ENCODE measurements around the gene DSG4. TPM values are rescaled to one million over a fixed set of nuclear protein-coding genes. Genes with fewer than 3 reads are reported as not detected.

DSG4 gene
- total and polyA plus RNA-seq, 2 of the 4 experiments (the other 2 are of a cell fraction) = not detected

DNA sequence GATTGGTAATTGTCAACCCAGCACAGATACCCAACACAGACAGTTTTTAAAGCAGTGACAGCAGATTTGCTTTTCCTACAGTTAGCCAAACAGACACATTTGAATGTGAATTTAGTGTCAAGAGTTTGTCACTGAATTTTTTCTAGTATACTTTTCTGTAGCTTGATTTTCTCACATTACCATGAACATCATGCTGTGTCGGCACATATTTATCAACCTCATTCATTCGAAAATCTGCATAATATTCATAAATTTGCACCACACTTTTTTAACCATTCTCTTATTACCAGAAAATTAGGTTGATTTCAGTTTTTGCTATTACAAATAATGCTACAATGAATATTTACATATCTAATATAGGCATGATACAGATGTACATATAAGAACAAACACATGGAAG is 43.9 kb downstream of the DSG4 start:
- no CpG with 5 or more reads among the region's 2 CpGs for WGBS, 2 experiments (ENCODE audit: extremely low coverage in 2 of 2, insufficient read length in 1 of 2)
- no peaks in the 10 kb centered on the region for H4K20me1 ChIP-seq (ENCODE audit: insufficient read depth, low read length)
- dilution Hi-C loops (cut with HindIII; ENCODE audit: low sequenced_read_pairs, unreplicated experiment) = no loop called here
- no peak overlapping the region for H2BK5ac ChIP-seq (ENCODE audit: low read depth, low read length, poor library complexity, severe bottlenecking)
- no peaks in the 10 kb centered on the region for H3K27me3 ChIP-seq (ENCODE audit: control insufficient read depth, insufficient read depth, low read length)
- H3K56ac ChIP-seq (ENCODE audit: extremely low read depth, insufficient read depth, low read length) = no peak overlapping the region
- H2AK9ac ChIP-seq (replicated peaks; ENCODE audit: low read depth, low read length, poor library complexity) = no peak overlapping the region
- no peak overlapping the region for H3K9ac ChIP-seq (ENCODE audit: low read depth, low read length)
- H3K23ac ChIP-seq (ENCODE audit: low read depth, low read length) = no peak overlapping the region
- H3K4ac ChIP-seq (ENCODE audit: low read depth, low read length) = no peak overlapping the region
- BruUV-seq (replicated peaks) = no TSS peak
- H4K5ac ChIP-seq (ENCODE audit: low read depth, low read length) = no peak overlapping the region
- H3K27ac ChIP-seq (ENCODE audit: insufficient read depth, low read length) = no peak overlapping the region
- in situ Hi-C loops (cut with MboI; ENCODE audit: low sequenced_read_pairs) = no loop called here
- no peak overlapping the region for H3K4me3 ChIP-seq (ENCODE audit: insufficient read depth, low read depth, low read length)
- no peak overlapping the region for H2BK15ac ChIP-seq (ENCODE audit: low read depth, low read length)
- H4K8ac ChIP-seq (ENCODE audit: low read depth in 2 of 2, low read length in 2 of 2) = no peak overlapping the region
- H2BK120ac ChIP-seq (ENCODE audit: low read depth, low read length) = no peak overlapping the region
- no peaks in the 10 kb centered on the region for H3K4me1 ChIP-seq (ENCODE audit: control insufficient read depth, insufficient read depth, low read length)
- intact Hi-C loops (cut with micrococcal nuclease) = loop anchor here (5.0 to 10.0 kb wide), 3 partner anchors 87 to 404 kb away; no protein-coding TSS in a partner anchor
- DNase-seq (no peak), ATAC-seq (ENCODE audit: low read depth) (no peak)
- no peaks in the 10 kb centered on the region for H3K79me1 ChIP-seq (ENCODE audit: low read depth in 1 of 2, low read length in 2 of 2)
- no peak overlapping the region for H2BK20ac ChIP-seq (ENCODE audit: low read depth, low read length)
- H3K18ac ChIP-seq (ENCODE audit: low read depth, low read length) = no peak overlapping the region
- H2AFZ ChIP-seq (replicated peaks; ENCODE audit: low read length, poor library complexity) = no peak overlapping the region
- POLR2A ChIA-PET (ENCODE audit: unreplicated experiment) = no interaction called here
- H4K91ac ChIP-seq (ENCODE audit: insufficient read depth, low read depth, low read length) = no peak overlapping the region
- TF ChIP-seq BHLHE40 (IDR thresholded peaks at IDR 0.05; ENCODE audit: low read depth, low read length) (no peak), MAFK (IDR thresholded peaks at IDR 0.05; ENCODE audit: low read depth, low read length) (peak; percentile 59), RFX5 (IDR thresholded peaks at IDR 0.05; ENCODE audit: low read depth, low read length) (no peak), CHD1 (IDR thresholded peaks at IDR 0.05; ENCODE audit: low read depth, low read length) (no peak), RAD21 (IDR thresholded peaks at IDR 0.05; ENCODE audit: low read length) (no peak), CEBPB (IDR thresholded peaks at IDR 0.05; ENCODE audit: low read depth, low read length) (no peak), POLR2A (IDR thresholded peaks at IDR 0.05; ENCODE audit: low read depth, low read length) (no peak), MAZ (IDR thresholded peaks at IDR 0.05; ENCODE audit: borderline replicate concordance, low read depth, low read length) (no peak)
- no peak overlapping the region for H2AK5ac ChIP-seq (ENCODE audit: low read depth, low read length)
- H3K9me1 ChIP-seq (ENCODE audit: insufficient read depth, low read length) = no peaks in the 10 kb centered on the region
- no peaks in the 10 kb centered on the region for H3K36me3 ChIP-seq (ENCODE audit: control insufficient read depth, insufficient read depth, low read length)
- CTCF ChIA-PET = no interaction called here
- no peak overlapping the region for H3K14ac ChIP-seq (replicated peaks; ENCODE audit: low read depth, low read length)
- no peak overlapping the region for H3K4me2 ChIP-seq (ENCODE audit: low read depth, low read length)
- H3K9me3 ChIP-seq (ENCODE audit: control insufficient read depth, insufficient read depth, low read length) = no peaks in the 10 kb centered on the region; the same call in 1 of the 2 replicates
